OCI-LY1 (cell line): Measurements from ENCODE around the gene UBE2H.

Source experiments
- CTCF ChIP-seq: fragments of 200-600 bp; sonication (generic), shearing (Covaris generic); IDR thresholded peaks from 2 replicates; pipeline ENCODE4 v1.5.1; 2017; ENCODE audit warnings: mild to moderate bottlenecking, antibody characterized with exemption, low read length, moderate library complexity, mixed read lengths
- EZH2 ChIP-seq: fragments of 200-600 bp; sonication (generic), shearing (Covaris generic); IDR thresholded peaks from 2 replicates; pipeline ENCODE4 v1.8.0; 2017; ENCODE audit warnings: borderline replicate concordance, mixed run types, mild to moderate bottlenecking, antibody characterized with exemption, low read length, moderate library complexity, mixed read lengths

GRCh38 chr7:129857313-129857712, 95.4 kb downstream of the UBE2H start:
- TF ChIP-seq CTCF = no peak
- TF ChIP-seq EZH2 = no peak
